Measurements from ENCODE around the gene SLC28A2.

- no peak for TF ChIP-seq POLR2A (IDR thresholded peaks at IDR 0.05)
- TF ChIP-seq CTCF (IDR thresholded peaks at IDR 0.05) = no peak
Observed at GRCh38 chr15:45221053-45221599, 30.9 kb upstream of the SLC28A2 start.
